Fibroblast of the aortic adventitia (primary cell): ENCODE results near the gene MESP2. TPM values are rescaled to one million over a fixed set of nuclear protein-coding genes. Genes with fewer than 3 reads are reported as not detected.

Experiments
- DNase-seq: peaks from one replicate; pipeline ENCODE4 v3.0.0-alpha.2; 2010; ENCODE audit warnings: low read depth
- H3K4me3 ChIP-seq: 2 replicates; pipeline ENCODE4 v1.5.1; 2011; ENCODE audit warnings: low read depth, mild to moderate bottlenecking, control low read depth, low read length, moderate library complexity
- total RNA-seq: library from RNA; depleted of rRNA; stranded (reverse); fragments of >200 nt; gene quantifications from 2 replicates; pipeline ENCODE4 v1.2.3, GENCODE V29; 2012; ENCODE audit warnings: low replicate concordance
- TF ChIP-seq, protein P1 (sequence below): IDR thresholded peaks from 2 replicates; pipeline ENCODE4 v1.5.1; 2011; ENCODE audit warnings: mild to moderate bottlenecking, low read length, control low read depth, inconsistent platforms; ENCODE audit not compliant: insufficient read depth

The MESP2 gene
- total RNA-seq, 1 donor = 1.3 TPM

DNA sequence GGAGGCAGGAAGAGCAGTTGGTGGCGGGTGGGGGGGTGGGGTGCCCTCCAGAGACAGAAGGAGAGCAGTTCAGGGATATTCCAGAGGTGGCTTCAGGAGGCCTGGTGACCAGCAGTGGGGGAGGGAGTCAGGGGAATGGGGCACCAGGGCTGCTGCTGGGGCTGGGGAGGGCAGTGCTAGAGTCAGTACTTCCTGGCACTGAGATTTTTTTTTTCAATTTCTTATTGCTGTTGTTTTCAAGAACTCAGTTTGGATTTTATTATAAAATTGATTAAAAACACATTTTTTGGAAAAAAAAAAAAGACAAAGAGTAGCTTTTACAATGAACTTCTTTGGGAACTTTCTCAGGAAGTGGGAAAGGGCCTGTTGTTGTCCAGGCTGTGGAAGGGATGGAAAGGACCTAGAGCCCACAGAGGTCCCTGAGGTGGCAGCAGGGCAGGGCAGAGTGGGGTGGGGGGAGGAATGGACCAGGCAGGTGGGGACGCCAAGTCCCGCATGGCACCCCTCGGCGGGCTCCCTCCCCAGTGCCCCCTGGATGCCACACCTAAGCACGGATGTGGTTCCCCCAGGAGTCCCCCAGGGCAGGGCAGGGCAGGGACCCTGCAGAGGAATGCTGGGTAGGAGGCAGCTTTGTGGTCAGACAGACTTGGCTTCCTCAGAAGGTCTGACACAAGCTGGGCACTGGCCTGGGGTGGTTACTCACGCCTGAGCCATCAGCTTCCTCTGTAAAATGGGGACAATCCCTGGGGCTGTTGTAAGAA lies 47.0 kb downstream of the MESP2 start:
- TF ChIP-seq, protein P1, sequence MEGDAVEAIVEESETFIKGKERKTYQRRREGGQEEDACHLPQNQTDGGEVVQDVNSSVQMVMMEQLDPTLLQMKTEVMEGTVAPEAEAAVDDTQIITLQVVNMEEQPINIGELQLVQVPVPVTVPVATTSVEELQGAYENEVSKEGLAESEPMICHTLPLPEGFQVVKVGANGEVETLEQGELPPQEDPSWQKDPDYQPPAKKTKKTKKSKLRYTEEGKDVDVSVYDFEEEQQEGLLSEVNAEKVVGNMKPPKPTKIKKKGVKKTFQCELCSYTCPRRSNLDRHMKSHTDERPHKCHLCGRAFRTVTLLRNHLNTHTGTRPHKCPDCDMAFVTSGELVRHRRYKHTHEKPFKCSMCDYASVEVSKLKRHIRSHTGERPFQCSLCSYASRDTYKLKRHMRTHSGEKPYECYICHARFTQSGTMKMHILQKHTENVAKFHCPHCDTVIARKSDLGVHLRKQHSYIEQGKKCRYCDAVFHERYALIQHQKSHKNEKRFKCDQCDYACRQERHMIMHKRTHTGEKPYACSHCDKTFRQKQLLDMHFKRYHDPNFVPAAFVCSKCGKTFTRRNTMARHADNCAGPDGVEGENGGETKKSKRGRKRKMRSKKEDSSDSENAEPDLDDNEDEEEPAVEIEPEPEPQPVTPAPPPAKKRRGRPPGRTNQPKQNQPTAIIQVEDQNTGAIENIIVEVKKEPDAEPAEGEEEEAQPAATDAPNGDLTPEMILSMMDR = no peak

DNA sequence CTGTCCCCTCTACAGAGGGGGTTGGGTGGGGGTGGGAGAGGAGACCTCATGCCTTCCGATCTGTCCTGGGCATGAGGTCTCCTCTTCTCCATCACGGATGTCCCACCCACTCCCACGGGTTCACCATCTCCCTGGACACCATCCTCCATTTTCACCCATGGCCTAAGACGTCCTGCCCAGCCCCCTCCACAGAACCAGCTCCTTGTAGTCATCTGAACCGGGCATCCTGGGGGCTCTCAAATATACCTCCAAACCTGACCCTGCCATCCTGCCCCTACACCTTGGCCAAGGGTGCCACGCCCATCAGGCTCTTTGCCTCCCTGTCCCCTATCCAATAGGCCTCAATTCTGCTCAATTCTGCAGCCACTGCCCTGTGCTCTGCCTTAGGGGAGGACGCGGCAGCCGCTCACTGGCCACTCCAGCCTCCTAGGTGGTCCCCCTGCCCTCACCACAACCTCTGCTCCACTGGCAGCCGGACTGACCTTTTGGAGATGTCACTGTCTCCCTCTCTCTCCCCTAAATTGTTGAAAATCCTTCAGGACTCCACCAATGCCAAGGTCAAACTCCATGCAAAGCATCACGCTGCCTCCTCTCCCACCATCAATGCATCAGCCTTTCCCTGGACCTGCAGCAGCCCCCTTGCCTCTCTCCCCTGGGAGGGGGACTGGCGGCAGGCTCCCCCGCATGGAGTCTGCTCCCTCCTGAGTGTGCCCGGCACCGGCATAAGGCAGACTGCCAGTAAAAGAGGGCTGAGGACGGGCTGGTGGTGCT lies 47.9 kb downstream of the MESP2 start:
- TF ChIP-seq, protein P1 = no peak

More for the DNA sequence above, 47.0 kb downstream of the MESP2 start:
- H3K4me3 ChIP-seq = no peak overlapping the region
- peak; percentile 73 for DNase-seq

DNA sequence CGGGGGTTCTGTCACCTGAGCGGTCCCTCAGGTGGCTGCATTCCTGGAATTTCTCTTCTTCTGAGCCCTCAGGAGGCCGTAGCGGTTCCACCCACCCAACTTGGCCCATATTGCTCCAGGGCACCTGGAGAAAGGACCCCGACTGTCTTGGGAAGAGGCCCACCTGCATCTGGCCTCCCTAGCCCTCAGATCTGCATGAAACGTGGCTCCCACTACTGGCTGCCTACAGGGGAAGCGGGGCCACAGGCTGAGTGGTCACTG lies 48.4 kb downstream of the MESP2 start:
- H3K4me3 ChIP-seq = no peak overlapping the region
- TF ChIP-seq, protein P1 = no peak
- no peak for DNase-seq

More for the DNA sequence above, 47.9 kb downstream of the MESP2 start:
- H3K4me3 ChIP-seq = no peak overlapping the region
- DNase-seq = no peak

DNA sequence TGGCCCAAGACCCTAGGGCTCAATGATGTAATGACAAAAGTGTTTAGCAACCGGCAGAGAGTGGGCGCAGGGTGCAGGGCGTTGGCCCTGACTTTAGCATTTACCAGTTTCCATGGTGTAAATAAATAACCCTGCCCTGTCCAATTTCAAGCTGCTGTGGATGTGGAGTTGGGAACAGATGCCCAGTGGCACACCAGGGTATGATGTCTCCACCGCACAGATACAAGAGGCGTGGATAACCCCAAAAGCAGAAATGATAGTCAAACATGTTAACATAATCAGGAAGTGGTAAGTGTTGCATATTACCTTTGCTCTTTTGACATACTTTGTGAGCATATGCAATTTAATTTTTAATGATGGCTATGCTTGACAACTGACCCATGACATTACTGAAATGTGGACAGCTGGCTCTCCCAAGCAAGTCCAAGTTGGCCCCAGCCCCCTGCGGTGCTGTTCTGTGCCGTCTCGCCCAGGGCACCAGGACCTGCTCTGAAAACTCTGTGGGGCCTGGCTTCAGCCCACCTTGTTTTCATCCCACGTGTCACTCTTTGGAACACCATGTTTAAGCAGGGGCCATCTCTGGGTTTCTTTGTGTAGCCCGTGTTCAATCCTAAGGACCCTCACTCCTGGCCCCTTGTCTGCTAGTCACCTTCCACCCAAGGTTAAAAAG lies 49.3 kb downstream of the MESP2 start:
- DNase-seq = no peak
- TF ChIP-seq, protein P1 = no peak
- no peak overlapping the region for H3K4me3 ChIP-seq

DNA sequence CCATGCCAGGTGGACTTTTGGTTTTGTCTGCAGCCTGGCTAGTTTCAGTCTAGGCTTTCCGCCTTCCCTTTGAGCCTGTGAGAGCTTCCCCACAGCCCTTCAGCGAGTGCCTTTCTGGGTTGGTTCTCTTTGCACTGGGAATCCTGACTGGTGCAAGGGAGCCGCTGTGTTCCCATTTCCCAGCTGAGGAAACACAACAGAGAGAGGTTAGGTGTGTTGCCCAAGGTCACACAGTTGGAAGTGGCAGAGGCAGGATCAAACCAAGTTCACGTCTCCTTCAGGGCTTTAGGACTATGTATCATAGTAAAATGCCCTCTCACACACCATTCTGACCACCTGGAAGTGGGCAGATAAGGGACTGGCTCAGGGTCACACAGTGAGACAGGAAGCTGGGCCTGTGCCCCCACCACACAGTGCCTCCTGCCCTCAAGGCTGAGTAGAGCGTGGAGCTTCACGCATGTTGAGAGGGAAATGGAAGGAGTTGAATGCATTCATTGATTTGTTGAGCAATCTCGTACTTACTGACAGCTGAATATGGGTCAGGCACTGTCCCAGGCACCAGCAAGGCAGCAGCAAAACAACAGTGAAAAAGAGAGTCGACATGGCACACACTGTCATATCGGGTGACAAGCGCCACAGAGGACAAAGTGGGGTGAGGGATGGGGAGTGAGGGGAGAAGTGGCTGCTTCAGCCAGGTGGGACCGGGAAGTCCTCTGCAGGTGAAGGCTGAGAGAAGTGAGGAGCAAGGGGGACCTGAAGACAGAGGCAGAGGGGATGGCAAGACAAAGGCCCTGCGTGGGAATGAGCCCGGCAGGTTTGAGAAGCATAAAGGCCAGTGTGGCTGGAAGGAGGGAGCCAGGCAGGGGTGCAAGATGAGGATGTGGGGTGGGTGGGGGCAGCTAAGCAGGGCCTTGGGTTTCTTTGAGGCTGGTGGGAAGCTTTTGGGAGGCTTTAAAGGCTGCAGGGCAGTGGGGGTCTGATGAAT lies 50.8 kb downstream of the MESP2 start:
- H3K4me3 ChIP-seq = no peak overlapping the region
- TF ChIP-seq, protein P1 = no peak
- DNase-seq = no peak

DNA sequence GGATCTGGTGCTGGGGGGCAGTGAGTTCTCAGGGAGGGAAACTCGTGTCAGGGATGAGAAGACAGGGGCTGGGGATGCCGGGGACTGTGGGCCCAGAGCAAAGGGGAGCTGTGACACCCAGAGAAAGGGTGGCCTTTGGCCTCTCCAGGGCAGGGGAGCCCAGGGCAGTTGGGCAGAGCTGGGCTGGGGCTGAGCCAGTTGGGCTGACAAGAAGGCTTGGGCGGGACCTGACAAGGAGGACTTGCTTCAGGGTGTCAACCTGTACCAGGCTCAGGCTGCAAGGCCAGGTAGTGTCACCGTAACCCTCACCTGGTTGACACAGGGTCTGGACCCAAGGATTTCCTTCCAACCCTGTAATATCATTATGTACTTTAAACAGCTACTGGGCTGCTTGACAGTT lies 51.7 kb downstream of the MESP2 start:
- DNase-seq = no peak
- H3K4me3 ChIP-seq = no peak overlapping the region
- TF ChIP-seq, protein P1 = no peak
